Measurements from ENCODE around the gene ADISSP.

Gene ADISSP

GRCh38 chr20:3767427-3768341 is at the start of gene ADISSP:
Gene ADISSP (minus strand): TSS chr20:3767753. CDS start chr20:3760100, 7,653 bp downstream.
- Mint-ChIP-seq H3K36me3 (no peaks in the 10 kb centered on the region), H3K4me1 (peaks cover 20% of the 10 kb centered on the region), H3K9me3 (no peaks in the 10 kb centered on the region), H3K4me3 (peak within 1 kb of the TSS; percentile 92), H3K27ac (peak within 1 kb of the TSS; percentile 96), H3K27me3 (no peaks in the 10 kb centered on the region)

DNA sequence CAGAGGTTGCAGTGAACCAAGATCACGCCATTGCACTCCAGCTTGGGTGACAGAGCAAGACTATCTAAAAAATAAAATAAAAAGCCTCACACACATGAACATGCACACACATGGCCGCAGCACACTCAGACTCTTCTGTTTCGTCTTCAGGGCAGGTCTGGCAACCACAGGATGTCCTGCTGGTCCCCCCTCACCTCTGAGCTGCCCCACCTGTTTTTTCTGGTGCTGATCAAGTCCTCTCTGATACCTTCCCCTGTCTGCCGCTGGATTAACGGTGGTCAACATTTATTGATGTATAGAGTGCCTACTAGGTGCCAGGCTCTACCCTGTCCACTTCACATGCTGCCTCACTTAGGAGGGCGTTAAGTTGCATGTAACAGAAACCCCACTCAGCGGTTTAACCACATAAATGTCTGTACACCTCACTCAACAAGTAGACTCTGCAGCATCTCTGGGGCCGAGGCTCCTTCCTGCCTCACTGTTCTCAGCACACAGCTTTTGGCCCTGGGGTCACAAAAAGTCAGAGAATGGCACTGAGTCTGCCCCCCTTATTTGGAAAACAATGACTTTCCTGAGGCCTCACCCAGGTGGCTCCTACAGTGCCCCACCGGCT is 48.3 kb upstream of the ADISSP start:
- H3K4me1 Mint-ChIP-seq: peaks cover 73% of the 10 kb centered on the region
- peak overlapping the region; percentile 56 for H3K4me3 Mint-ChIP-seq
- H3K36me3 Mint-ChIP-seq: no peaks in the 10 kb centered on the region
- no peaks in the 10 kb centered on the region for H3K9me3 Mint-ChIP-seq
- H3K27ac Mint-ChIP-seq: peak overlapping the region; percentile 88
- H3K27me3 Mint-ChIP-seq: no peaks in the 10 kb centered on the region

DNA sequence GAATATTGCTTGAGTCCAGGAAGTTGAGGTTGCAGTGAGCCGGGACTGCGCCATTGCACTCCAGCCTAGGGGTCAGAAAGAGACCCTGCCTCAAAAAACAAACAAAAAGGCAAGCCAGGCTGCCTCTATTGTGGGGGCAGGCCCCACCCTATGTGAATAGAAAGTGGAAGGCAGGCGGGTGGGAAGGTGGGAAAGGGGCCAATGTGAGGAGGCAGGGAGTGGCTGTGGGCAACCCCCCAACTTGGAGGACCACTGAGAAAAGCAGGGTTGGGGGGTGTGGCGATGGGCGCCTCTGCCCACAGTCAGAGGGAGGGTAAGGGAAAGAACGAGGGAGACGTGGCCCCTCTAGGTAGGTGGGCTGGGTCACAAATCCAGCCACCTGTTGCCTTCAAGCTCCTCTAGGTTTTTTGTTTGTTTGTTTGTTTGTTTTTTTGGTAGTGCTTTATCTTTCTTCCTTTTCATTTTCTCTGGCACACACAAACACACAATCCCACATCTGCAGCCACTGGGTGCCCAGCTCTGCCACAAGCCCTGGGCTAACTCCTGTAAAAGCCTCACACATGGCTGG is 47.5 kb upstream of the ADISSP start:
- H3K9me3 Mint-ChIP-seq: no peaks in the 10 kb centered on the region
- H3K27me3 Mint-ChIP-seq: no peaks in the 10 kb centered on the region
- no peak overlapping the region for H3K4me3 Mint-ChIP-seq
- H3K27ac Mint-ChIP-seq: peak overlapping the region; percentile 61
- no peaks in the 10 kb centered on the region for H3K36me3 Mint-ChIP-seq
- peaks cover 78% of the 10 kb centered on the region for H3K4me1 Mint-ChIP-seq

- Mint-ChIP-seq H3K4me1 (peaks cover 70% of the 10 kb centered on the region), H3K27ac (peak overlapping the region; percentile 81), H3K4me3 (peak overlapping the region; percentile 20), H3K27me3 (no peaks in the 10 kb centered on the region), H3K36me3 (no peaks in the 10 kb centered on the region), H3K9me3 (no peaks in the 10 kb centered on the region)
These were observed 46.5 kb upstream of the ADISSP start for GRCh38 chr20:3813848-3814581.

DNA sequence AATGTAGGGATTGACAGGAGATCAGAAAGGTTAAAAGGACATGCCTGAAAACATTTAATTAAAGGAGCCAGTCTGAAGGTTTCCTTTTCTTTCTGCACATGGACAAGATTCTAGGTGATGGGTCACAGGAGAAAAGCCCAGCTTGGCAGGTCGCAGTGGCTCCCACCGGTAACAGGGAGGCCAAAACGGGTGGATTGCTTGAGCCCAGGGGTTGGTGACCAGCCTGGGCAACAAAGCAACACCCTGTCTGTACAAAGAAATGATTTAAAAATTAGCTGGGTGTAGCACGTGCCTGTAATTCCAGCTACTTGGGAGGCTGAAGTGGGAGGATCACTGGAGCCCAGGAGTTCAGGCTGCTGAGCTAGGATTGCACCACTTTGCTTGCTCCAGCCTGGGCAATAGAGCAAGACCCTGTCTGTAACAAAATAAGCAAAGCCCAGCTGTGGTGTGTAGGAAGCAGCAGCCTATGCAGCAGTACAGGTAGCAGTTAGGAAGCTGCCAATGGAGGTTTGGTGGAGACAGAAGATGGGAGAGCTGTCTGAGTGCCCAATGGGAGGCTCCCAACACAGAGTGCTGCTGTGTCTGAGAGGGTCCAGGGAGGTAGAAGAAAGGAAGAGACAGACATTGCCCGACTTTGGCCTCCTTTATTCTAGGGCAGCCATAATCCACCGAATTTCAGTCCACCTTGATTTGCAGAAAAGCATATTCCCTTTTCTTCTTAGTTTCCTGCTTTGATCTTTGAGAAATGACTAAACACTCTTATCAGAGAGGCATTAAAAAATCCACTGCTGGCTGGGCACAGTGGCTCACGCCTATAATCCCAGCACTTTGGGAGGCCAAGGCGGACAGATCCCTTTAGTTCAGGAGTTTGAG is 45.7 kb upstream of the ADISSP start:
- Mint-ChIP-seq H3K4me1 (peaks cover 72% of the 10 kb centered on the region), H3K27me3 (no peaks in the 10 kb centered on the region), H3K36me3 (no peaks in the 10 kb centered on the region), H3K4me3 (peak overlapping the region; percentile 20), H3K27ac (peak overlapping the region; percentile 63), H3K9me3 (no peaks in the 10 kb centered on the region)

- Mint-ChIP-seq H3K36me3 (no peaks in the 10 kb centered on the region), H3K27me3 (no peaks in the 10 kb centered on the region), H3K4me1 (peaks cover 78% of the 10 kb centered on the region), H3K27ac (peak overlapping the region; percentile 99), H3K4me3 (peak overlapping the region; percentile 90), H3K9me3 (no peaks in the 10 kb centered on the region)
These were observed 44.7 kb upstream of the ADISSP start for GRCh38 chr20:3812259-3812681.

DNA sequence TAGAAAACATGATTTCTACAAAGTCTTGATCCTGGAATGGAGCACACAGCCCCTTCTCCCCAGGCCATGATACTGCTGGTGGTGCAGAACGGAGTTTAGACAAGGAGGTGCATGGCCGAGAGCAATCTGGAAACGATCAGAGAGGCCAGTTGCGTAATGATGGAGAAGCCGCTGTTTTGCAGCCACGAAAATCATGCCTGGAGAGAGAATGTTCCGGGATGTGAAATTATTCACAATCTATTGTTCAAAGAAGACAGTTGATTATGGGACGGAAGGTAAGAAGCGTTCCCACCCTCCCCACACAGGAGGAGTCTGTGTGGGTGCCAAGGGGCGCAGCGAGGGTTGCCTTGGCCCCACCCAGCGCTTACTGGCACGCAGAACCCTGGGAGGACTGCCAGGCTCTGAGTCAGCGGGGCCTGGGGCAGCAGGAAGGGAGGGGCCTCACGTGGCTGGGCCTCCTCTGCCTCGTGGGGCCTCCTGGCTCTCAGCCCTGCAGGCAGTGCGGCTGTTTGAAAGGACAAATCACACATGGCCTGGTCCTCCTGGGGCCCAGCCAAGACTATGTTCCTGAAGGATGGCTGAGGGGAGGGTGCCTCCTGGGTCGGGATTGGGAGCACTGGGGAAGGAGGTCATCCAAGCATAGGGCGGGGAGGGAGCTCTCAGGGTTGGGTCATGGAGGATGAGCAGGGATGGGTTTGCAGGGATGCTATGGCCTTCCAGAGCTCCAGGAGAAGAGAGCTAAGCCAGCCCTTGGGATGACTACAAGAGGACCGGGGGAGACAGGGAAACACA is 44.1 kb upstream of the ADISSP start:
- H3K4me3 Mint-ChIP-seq: peak overlapping the region; percentile 90

GRCh38 chr20:3808544-3808943 is 41.0 kb upstream of the ADISSP start:
- H3K27ac Mint-ChIP-seq: no peak overlapping the region
- no peaks in the 10 kb centered on the region for H3K9me3 Mint-ChIP-seq
- H3K4me1 Mint-ChIP-seq: peaks cover 77% of the 10 kb centered on the region
- H3K36me3 Mint-ChIP-seq: peaks cover 17% of the 10 kb centered on the region
- H3K4me3 Mint-ChIP-seq: no peak overlapping the region
- H3K27me3 Mint-ChIP-seq: no peaks in the 10 kb centered on the region

More for the DNA sequence above, 44.1 kb upstream of the ADISSP start:
- Mint-ChIP-seq H3K4me1 (peaks cover 78% of the 10 kb centered on the region), H3K9me3 (no peaks in the 10 kb centered on the region), H3K36me3 (peaks cover 3% of the 10 kb centered on the region), H3K27me3 (no peaks in the 10 kb centered on the region), H3K27ac (peak overlapping the region; percentile 99)

- H3K4me1 Mint-ChIP-seq: peaks cover 74% of the 10 kb centered on the region
- peaks cover 26% of the 10 kb centered on the region for H3K36me3 Mint-ChIP-seq
These were observed 37.2 kb upstream of the ADISSP start for GRCh38 chr20:3804781-3805180.

GRCh38 chr20:3804254-3804751 is 36.8 kb upstream of the ADISSP start:
- Mint-ChIP-seq H3K4me3 (no peak overlapping the region), H3K36me3 (peaks cover 27% of the 10 kb centered on the region)

More at GRCh38 chr20:3804781-3805180, 37.2 kb upstream of the ADISSP start:
- H3K9me3 Mint-ChIP-seq: no peaks in the 10 kb centered on the region
- no peak overlapping the region for H3K4me3 Mint-ChIP-seq
- H3K27me3 Mint-ChIP-seq: no peaks in the 10 kb centered on the region
- H3K27ac Mint-ChIP-seq: peak overlapping the region; percentile 89

DNA sequence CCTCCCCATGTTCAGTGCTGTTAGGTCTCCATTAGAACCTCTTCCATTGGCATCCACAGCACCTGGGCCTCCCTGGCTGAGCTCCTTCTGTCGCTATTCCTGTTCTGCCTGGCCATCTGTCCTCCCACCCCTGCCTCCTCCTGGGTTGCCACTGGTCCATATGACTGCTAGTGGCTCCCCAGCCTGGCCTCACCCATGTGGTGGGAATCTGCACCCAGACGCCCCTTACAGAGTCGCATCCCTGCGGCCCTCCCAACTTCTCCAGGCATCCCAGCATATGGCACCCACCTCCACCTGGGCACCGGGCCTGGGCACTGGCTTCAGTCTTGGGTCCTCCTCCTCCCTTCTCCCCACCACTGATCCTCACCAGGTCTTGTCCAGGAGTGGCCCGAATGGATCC is 36.3 kb upstream of the ADISSP start:
- Mint-ChIP-seq H3K27ac (peak overlapping the region; percentile 52), H3K4me1 (peaks cover 84% of the 10 kb centered on the region), H3K36me3 (peaks cover 27% of the 10 kb centered on the region), H3K27me3 (no peaks in the 10 kb centered on the region), H3K9me3 (no peaks in the 10 kb centered on the region), H3K4me3 (no peak overlapping the region)

More at GRCh38 chr20:3804254-3804751, 36.8 kb upstream of the ADISSP start:
- Mint-ChIP-seq H3K27me3 (no peaks in the 10 kb centered on the region), H3K4me1 (peaks cover 79% of the 10 kb centered on the region), H3K9me3 (no peaks in the 10 kb centered on the region), H3K27ac (peak overlapping the region; percentile 52)

DNA sequence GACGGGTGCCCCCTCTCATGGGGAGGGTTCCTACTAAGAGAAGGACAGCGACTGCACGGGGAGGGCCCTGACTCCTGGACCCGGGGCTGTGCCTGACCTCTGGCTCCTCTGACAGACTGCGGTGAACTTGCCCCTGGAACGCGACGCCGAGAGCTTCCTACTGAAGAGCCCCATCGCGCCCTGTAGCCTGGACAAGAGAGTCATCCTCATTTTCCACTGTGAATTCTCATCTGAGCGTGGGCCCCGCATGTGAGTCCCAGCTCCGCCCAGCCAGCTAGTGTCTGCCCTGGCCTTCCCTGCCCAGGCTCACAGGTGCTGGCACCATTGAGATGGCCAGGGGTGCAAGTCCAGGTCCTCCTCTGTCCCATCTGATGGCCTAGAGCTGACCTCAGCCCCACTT is 35.7 kb upstream of the ADISSP start:
- Mint-ChIP-seq H3K9me3 (no peaks in the 10 kb centered on the region), H3K4me1 (peaks cover 85% of the 10 kb centered on the region), H3K36me3 (peaks cover 27% of the 10 kb centered on the region), H3K27ac (peak overlapping the region; percentile 52), H3K27me3 (no peaks in the 10 kb centered on the region), H3K4me3 (no peak overlapping the region)

- Mint-ChIP-seq H3K9me3 (no peaks in the 10 kb centered on the region), H3K36me3 (peaks cover 27% of the 10 kb centered on the region), H3K27ac (peak overlapping the region; percentile 70), H3K4me3 (no peak overlapping the region), H3K4me1 (peaks cover 85% of the 10 kb centered on the region), H3K27me3 (no peaks in the 10 kb centered on the region)
These were observed 35.1 kb upstream of the ADISSP start for GRCh38 chr20:3802524-3803239.

All from activated naive CD4-positive, alpha-beta T cell treated with anti-CD3 and anti-CD28 coated beads, Interleukin-2, amount 50 U/mL, for 24 hours (primary cell).